Measurements from ENCODE around the gene ATXN7L1. TPM values are rescaled to one million over a fixed set of nuclear protein-coding genes. Genes with fewer than 3 reads are reported as not detected.

Gene ATXN7L1
- total RNA-seq, 4 donors from 2014 or later, result 12.3 to 28.8 (median 21.0) TPM

- H3K27ac ChIP-seq, result no peak overlapping the region
Measured at GRCh38 chr7:105782391-105783042, 93.9 kb downstream of the ATXN7L1 start.

GRCh38 chr7:105779856-105780780 lies 96.3 kb downstream of the ATXN7L1 start:
- Histone ChIP-seq H3K4me3 (no peak overlapping the region), H3K9me3 (no peaks in the 10 kb centered on the region), H3K27ac (no peak overlapping the region), H3K36me3 (no peaks in the 10 kb centered on the region), H3K4me1 (peaks cover 0 to 4% (median 0%) of the 10 kb centered on the region in 4 donors), H3K27me3 (no peaks in the 10 kb centered on the region)
- 68 to 72% methylated on average over 4 of the region's 4 CpGs for WGBS, 2 donors (ENCODE audit: low coverage in 1 of 2)
- intact Hi-C loops (cut with DNase I; ENCODE audit: low total_unique reads) (no loop called here), in situ Hi-C loops (cut with MboI; ENCODE audit: low pct_ligation_motif_present in 1 of 4, low pct_unique_long_range_greater_than_20kb in 1 of 4, low sequenced_read_pairs in 3 of 4) (no loop called here)
- TF ChIP-seq POLR2AphosphoS5 (IDR thresholded peaks at IDR 0.05) (no peak), EP300 (IDR thresholded peaks at IDR 0.05; ENCODE audit: low read depth) (no peak), POLR2A (IDR thresholded peaks at IDR 0.05) (no peak), CTCF (IDR thresholded peaks at IDR 0.05) (no peak)
- no peak for DNase-seq

More at GRCh38 chr7:105782391-105783042, 93.9 kb downstream of the ATXN7L1 start:
- intact Hi-C loops (cut with DNase I; ENCODE audit: low total_unique reads), result no loop called here
- no peak for TF ChIP-seq POLR2A (IDR thresholded peaks at IDR 0.05)
- TF ChIP-seq EP300 (IDR thresholded peaks at IDR 0.05; ENCODE audit: low read depth), result no peak
- no peak for TF ChIP-seq POLR2AphosphoS5 (IDR thresholded peaks at IDR 0.05)
- no peak for TF ChIP-seq CTCF (IDR thresholded peaks at IDR 0.05)
- WGBS, 2 donors (ENCODE audit: low coverage in 1 of 2), result 55 to 79% methylated on average over 2 to 10 of the region's 10 CpGs
- H3K9me3 ChIP-seq, result no peaks in the 10 kb centered on the region
- peaks cover 0 to 12% (median under 1%) of the 10 kb centered on the region in 4 donors for H3K4me1 ChIP-seq
- no peaks in the 10 kb centered on the region for H3K36me3 ChIP-seq
- no peak overlapping the region for H3K4me3 ChIP-seq
- H3K27me3 ChIP-seq, result no peaks in the 10 kb centered on the region
- DNase-seq, result no peak
- in situ Hi-C loops (cut with MboI; ENCODE audit: low pct_ligation_motif_present in 1 of 4, low pct_unique_long_range_greater_than_20kb in 1 of 4, low sequenced_read_pairs in 3 of 4), result no loop called here

DNA sequence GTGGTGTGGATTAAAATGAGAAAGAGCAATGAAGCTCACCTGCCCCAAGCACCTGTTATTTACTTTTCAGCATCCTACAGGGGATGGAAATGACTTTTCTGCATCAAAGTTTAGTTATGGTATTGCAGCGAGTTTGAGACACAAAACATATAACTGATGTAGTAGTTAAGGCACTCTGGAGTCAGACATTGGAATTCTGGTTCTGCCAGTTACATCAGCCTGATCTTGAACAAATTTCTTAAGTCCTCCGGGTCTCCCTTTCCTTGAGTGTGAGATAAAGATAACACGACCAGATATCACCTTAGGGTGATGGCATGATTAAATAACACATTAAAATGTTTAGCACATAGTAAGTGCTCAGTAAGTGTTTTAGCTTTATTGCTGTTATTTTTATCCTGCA lies 97.4 kb downstream of the ATXN7L1 start:
- Histone ChIP-seq H3K27me3 (no peaks in the 10 kb centered on the region), H3K36me3 (no peaks in the 10 kb centered on the region), H3K27ac (no peak overlapping the region), H3K4me3 (no peak overlapping the region), H3K4me1 (peaks cover 0 to 4% (median 0%) of the 10 kb centered on the region in 4 donors), H3K9me3 (no peaks in the 10 kb centered on the region)
- no peak for TF ChIP-seq CTCF (IDR thresholded peaks at IDR 0.05)
- TF ChIP-seq POLR2AphosphoS5 (IDR thresholded peaks at IDR 0.05), result no peak
- TF ChIP-seq POLR2A (IDR thresholded peaks at IDR 0.05), result no peak
- intact Hi-C loops (cut with DNase I; ENCODE audit: low total_unique reads) (no loop called here), in situ Hi-C loops (cut with MboI; ENCODE audit: low pct_ligation_motif_present in 1 of 4, low pct_unique_long_range_greater_than_20kb in 1 of 4, low sequenced_read_pairs in 3 of 4) (no loop called here)
- DNase-seq, result no peak
- 82 to 83% methylated on average over 3 of the region's 3 CpGs for WGBS, 2 donors (ENCODE audit: low coverage in 1 of 2)
